ENCODE results near the gene ZBTB45. TPM values are rescaled to one million over a fixed set of nuclear protein-coding genes. Genes with fewer than 3 reads are reported as not detected.
"Not testable (repeated sequence)": the region's sequence is repeated elsewhere in the genome, so short reads cannot be mapped to it uniquely, and the experiment has no call there.

The ZBTB45 gene
- total and polyA plus RNA-seq, 10 of the 15 experiments (the other 5 are each of a cell fraction or from before 2014, with no cell fraction given) = 0.29 to 17.2 (median 4.2) TPM

DNA sequence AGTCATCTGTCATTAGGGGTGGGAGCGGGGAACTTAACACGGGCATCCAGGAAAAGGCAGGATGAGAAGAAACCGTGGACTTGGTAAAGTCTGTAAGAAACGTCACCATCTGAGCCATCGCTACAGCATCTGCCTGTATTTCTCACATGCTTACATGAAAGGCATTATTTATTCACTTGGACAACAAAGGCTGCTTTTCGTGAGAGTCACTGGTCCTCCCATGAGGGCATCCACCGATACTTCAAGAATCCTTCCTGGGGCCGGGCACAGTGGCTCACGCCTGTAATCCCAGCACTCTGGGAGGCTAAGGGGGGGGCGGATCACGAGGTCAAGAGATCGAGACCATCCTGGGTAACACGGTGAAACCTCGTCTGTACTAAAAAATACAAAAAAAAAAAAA lies 27.3 kb downstream of the ZBTB45 start:
- ATAC-seq (no peak), DNase-seq (ENCODE audit: low read depth, low spot score) (no peak), FAIRE-seq (no peak)
- no peak overlapping the region for H2AFZ ChIP-seq (ENCODE audit: control insufficient read depth, low read depth, low read length)
- no peaks in the 10 kb centered on the region; the same call in 1 of the 2 replicates for H3K79me2 ChIP-seq (ENCODE audit: control insufficient read depth, insufficient read depth, low read length)
- no TSS peak for BruUV-seq (replicated peaks)
- H3K9ac ChIP-seq (ENCODE audit: control insufficient read depth, insufficient read depth, low read length) = no peak overlapping the region
- CTCF ChIA-PET = no interaction called here
- peaks cover 25% of the 10 kb centered on the region for H3K4me1 ChIP-seq (ENCODE audit: control insufficient read depth, insufficient read depth, low read length)
- TF ChIP-seq CHD4 (IDR thresholded peaks at IDR 0.05) = no peak
- TF ChIP-seq EP300 (IDR thresholded peaks at IDR 0.05; ENCODE audit: borderline replicate concordance in 1 of 2, control insufficient read depth in 1 of 2, low read depth in 2 of 2, low read length in 2 of 2) = no peak
- no peak for TF ChIP-seq JUNB (IDR thresholded peaks at IDR 0.05)
- 88% methylated on average over 14 of the region's 14 CpGs for WGBS (ENCODE audit: insufficient coverage, insufficient replicate concordance, low lambda C conversion rate, missing lambda C conversion rate)
- POLR2A ChIA-PET = interaction anchor here (0.7 kb wide), 3 partner anchors 9 to 25 kb away, joined by 3 to 4 read pairs (median 3); no protein-coding TSS in a partner anchor
- RAD21 ChIA-PET (ENCODE audit: unreplicated experiment) = no interaction called here
- no peaks in the 10 kb centered on the region for H3K27me3 ChIP-seq (replicated peaks in 1 of 2; ENCODE audit: control insufficient read depth in 2 of 2, insufficient read depth in 2 of 2, low read length in 1 of 2)
- no peaks in the 10 kb centered on the region; a peak in 1 of 4 replicates for H3K36me3 ChIP-seq (ENCODE audit: control insufficient read depth in 2 of 2, insufficient read depth in 2 of 2, low read length in 1 of 2)
- H3K27ac ChIP-seq (ENCODE audit: control insufficient read depth, insufficient read depth) = no peak overlapping the region
- intact Hi-C loops (cut with micrococcal nuclease; ENCODE audit: unreplicated experiment) = no loop called here
- in situ Hi-C loops (cut with MboI) = no loop called here
- SMC1A ChIA-PET (ENCODE audit: uncharacterized antibody, unreplicated experiment) = no interaction called here
- no peak overlapping the region for H3K4me3 ChIP-seq
- no peak overlapping the region for H3K4me2 ChIP-seq (ENCODE audit: control insufficient read depth, insufficient read depth)
- H4K20me1 ChIP-seq (ENCODE audit: control insufficient read depth, insufficient read depth) = no peaks in the 10 kb centered on the region
- H3K9me3 ChIP-seq (replicated peaks; ENCODE audit: control insufficient read depth, insufficient read depth, low read length) = no peaks in the 10 kb centered on the region; the same call in 2 of the 3 replicates

DNA sequence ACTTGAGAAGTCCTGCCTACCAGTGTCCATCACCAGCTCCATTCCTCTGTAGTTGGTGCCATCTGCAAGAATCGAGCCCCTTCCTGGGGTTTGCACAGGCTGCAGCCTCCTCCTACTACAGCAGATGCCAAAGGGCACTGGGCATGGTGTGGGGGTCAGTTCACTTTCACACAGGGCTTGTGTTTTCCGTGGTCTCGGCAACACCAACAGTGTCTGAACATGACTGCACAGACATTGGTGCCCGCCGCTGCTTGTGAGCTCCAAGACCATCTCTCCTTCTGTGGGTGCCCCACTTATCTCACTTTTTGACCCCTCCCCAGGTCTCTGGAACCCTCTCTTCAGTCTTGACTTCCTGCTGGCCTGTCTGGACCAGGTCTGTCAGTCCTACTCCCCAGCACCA lies 28.2 kb downstream of the ZBTB45 start:
- ATAC-seq (no peak), DNase-seq (ENCODE audit: low read depth, low spot score) (no peak), FAIRE-seq (no peak)
- no peak for TF ChIP-seq TARDBP (IDR thresholded peaks at IDR 0.05; ENCODE audit: borderline replicate concordance)
- TF ChIP-seq, protein P1, sequence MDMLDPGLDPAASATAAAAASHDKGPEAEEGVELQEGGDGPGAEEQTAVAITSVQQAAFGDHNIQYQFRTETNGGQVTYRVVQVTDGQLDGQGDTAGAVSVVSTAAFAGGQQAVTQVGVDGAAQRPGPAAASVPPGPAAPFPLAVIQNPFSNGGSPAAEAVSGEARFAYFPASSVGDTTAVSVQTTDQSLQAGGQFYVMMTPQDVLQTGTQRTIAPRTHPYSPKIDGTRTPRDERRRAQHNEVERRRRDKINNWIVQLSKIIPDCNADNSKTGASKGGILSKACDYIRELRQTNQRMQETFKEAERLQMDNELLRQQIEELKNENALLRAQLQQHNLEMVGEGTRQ (IDR thresholded peaks at IDR 0.05; ENCODE audit: borderline replicate concordance, low read depth, low read length) = no peak
- Histone ChIP-seq H3K9me3 (replicated peaks; ENCODE audit: control insufficient read depth, insufficient read depth, low read length) (no peaks in the 10 kb centered on the region; the same call in 2 of the 3 replicates), H2AFZ (ENCODE audit: control insufficient read depth, low read depth, low read length) (no peak overlapping the region), H3K4me3 (no peak overlapping the region), H3K79me2 (ENCODE audit: control insufficient read depth, insufficient read depth, low read length) (no peaks in the 10 kb centered on the region; the same call in 1 of the 2 replicates), H3K27me3 (replicated peaks in 1 of 2; ENCODE audit: control insufficient read depth in 2 of 2, insufficient read depth in 2 of 2, low read length in 1 of 2) (no peaks in the 10 kb centered on the region), H3K36me3 (ENCODE audit: control insufficient read depth in 2 of 2, insufficient read depth in 2 of 2, low read length in 1 of 2) (no peaks in the 10 kb centered on the region; a peak in 1 of 4 replicates), H3K4me2 (ENCODE audit: control insufficient read depth, insufficient read depth) (no peak overlapping the region), H3K4me1 (ENCODE audit: control insufficient read depth, insufficient read depth, low read length) (peaks cover 25% of the 10 kb centered on the region), H4K20me1 (ENCODE audit: control insufficient read depth, insufficient read depth) (no peaks in the 10 kb centered on the region), H3K27ac (ENCODE audit: control insufficient read depth, insufficient read depth) (no peak overlapping the region), H3K9ac (ENCODE audit: control insufficient read depth, insufficient read depth, low read length) (no peak overlapping the region)
- CTCF ChIA-PET = no interaction called here
- in situ Hi-C loops (cut with MboI) (no loop called here), intact Hi-C loops (cut with micrococcal nuclease; ENCODE audit: unreplicated experiment) (no loop called here)
- SMC1A ChIA-PET (ENCODE audit: uncharacterized antibody, unreplicated experiment) = interaction anchor here (1.6 kb wide), 1 partner anchor 23 kb away, joined by 4 read pairs; no protein-coding TSS in a partner anchor
- RAD21 ChIA-PET (ENCODE audit: unreplicated experiment) = no interaction called here
- WGBS (ENCODE audit: insufficient coverage, insufficient replicate concordance, low lambda C conversion rate, missing lambda C conversion rate) = 98% methylated on average over 5 of the region's 5 CpGs
- BruUV-seq (replicated peaks) = no TSS peak
- POLR2A ChIA-PET = no interaction called here

- intact Hi-C loops (cut with micrococcal nuclease; ENCODE audit: unreplicated experiment); DNase-seq (ENCODE audit: low read depth, low spot score); H3K27me3 ChIP-seq (replicated peaks in 1 of 2; ENCODE audit: control insufficient read depth in 2 of 2, insufficient read depth in 2 of 2, low read length in 1 of 2); H4K20me1 ChIP-seq (ENCODE audit: control insufficient read depth, insufficient read depth); BruUV-seq (replicated peaks); ATAC-seq; RAD21 ChIA-PET (ENCODE audit: unreplicated experiment); H3K9ac ChIP-seq (ENCODE audit: control insufficient read depth, insufficient read depth, low read length); in situ Hi-C loops (cut with MboI); H3K9me3 ChIP-seq (replicated peaks; ENCODE audit: control insufficient read depth, insufficient read depth, low read length); H3K79me2 ChIP-seq (ENCODE audit: control insufficient read depth, insufficient read depth, low read length); FAIRE-seq; H3K36me3 ChIP-seq (ENCODE audit: control insufficient read depth in 2 of 2, insufficient read depth in 2 of 2, low read length in 1 of 2); H2AFZ ChIP-seq (ENCODE audit: control insufficient read depth, low read depth, low read length); H3K4me2 ChIP-seq (ENCODE audit: control insufficient read depth, insufficient read depth); H3K27ac ChIP-seq (ENCODE audit: control insufficient read depth, insufficient read depth); H3K4me3 ChIP-seq: not testable (repeated sequence)
- WGBS (ENCODE audit: insufficient coverage, insufficient replicate concordance, low lambda C conversion rate, missing lambda C conversion rate) = 95% methylated on average over 4 of the region's 5 CpGs
- peaks cover 13% of the 10 kb centered on the region for H3K4me1 ChIP-seq (ENCODE audit: control insufficient read depth, insufficient read depth, low read length)
- ChIA-PET POLR2A (interaction anchor here (0.6 kb wide), 1 partner anchor 128 kb away, joined by 4 read pairs; no protein-coding TSS in a partner anchor), SMC1A (ENCODE audit: uncharacterized antibody, unreplicated experiment) (interaction anchor here (1.2 kb wide), 1 partner anchor 9 kb away, joined by 3 read pairs; no protein-coding TSS in a partner anchor), CTCF (interaction anchor here (1.0 kb wide), 1 partner anchor 12 kb away, joined by 3 read pairs; no protein-coding TSS in a partner anchor)
These were observed 35.3 kb downstream of the ZBTB45 start for GRCh38 chr19:58484349-58484748.

Measured in GM12878 (cell line).